SK-N-SH (cell line): Measurements from ENCODE around the gene ALG3. TPM values are rescaled to one million over a fixed set of nuclear protein-coding genes. Genes with fewer than 3 reads are reported as not detected.

Experiments used
- CTCF ChIA-PET: fragments of 300-600, 350-600 bp; formaldehyde crosslinking; extraction: SDS; loops from one replicate; lab custom pipeline; 2021; lab: Yijun Ruan, JAX
- POLR2A ChIA-PET: fragments of 350-600 bp; sonication (Branson Sonifier 250); formaldehyde crosslinking; extraction: SDS; loops from one replicate; lab custom pipeline; 2020; ENCODE audit warnings: antibody characterized with exemption, inconsistent platforms; lab: Yijun Ruan, JAX
- DNase-seq: peaks from one replicate; pipeline ENCODE4 v3.0.0; 2012
- H2AFZ ChIP-seq: fragments of 200-600 bp; sonication (generic); 2 replicates; pipeline ENCODE4 v1.8.1; 2016; ENCODE audit warnings: antibody characterized with exemption, mild to moderate bottlenecking, low read depth
- H3F3A ChIP-seq: fragments of 200-600 bp; sonication (generic); replicated peaks from 2 replicates; pipeline ENCODE3; 2016; ENCODE audit warnings: antibody characterized with exemption, mild to moderate bottlenecking; ENCODE audit not compliant: insufficient read depth
- H3K27ac ChIP-seq, 2 experiments: fragments of 200-500 bp in 1 of 2; fragments of 200-600 bp in 1 of 2; sonication (Bioruptor generic) in 1 of 2; sonication (generic), shearing (Covaris generic) in 1 of 2; 2 replicates each; pipeline versions ENCODE4 v1.5.1 to v1.6.1; 2014 to 2016; ENCODE audit warnings: low read depth in 2 of 2, inconsistent platforms in 1 of 2, low read length in 1 of 2, mild to moderate bottlenecking in 1 of 2, mixed read lengths in 1 of 2
- H3K27me3 ChIP-seq: fragments of 200-600 bp; sonication (generic), shearing (Covaris generic); 2 replicates; pipeline ENCODE4 v1.6.1; 2016; ENCODE audit warnings: mixed run types; ENCODE audit not compliant: insufficient read depth
- H3K36me3 ChIP-seq, 2 experiments: fragments of 200-500 bp in 1 of 2; fragments of 200-600 bp in 1 of 2; sonication (Bioruptor generic) in 1 of 2; sonication (generic) in 1 of 2; replicated peaks in 1 of 2; 2 replicates each; pipeline versions ENCODE3 to v1.5.1; 2014 to 2016; ENCODE audit warnings: low read length in 1 of 2, mild to moderate bottlenecking in 1 of 2; ENCODE audit not compliant: insufficient read depth in 2 of 2, control insufficient read depth in 1 of 2
- H3K4me1 ChIP-seq, 2 experiments: fragments of 200-500 bp in 1 of 2; fragments of 200-600 bp in 1 of 2; sonication (Bioruptor generic) in 1 of 2; sonication (generic), shearing (Covaris generic) in 1 of 2; 2 replicates each; pipeline versions ENCODE4 v1.5.1 to v1.6.1; 2014 to 2016; ENCODE audit warnings: low read depth in 1 of 2, low read length in 1 of 2, mixed run types in 1 of 2; ENCODE audit not compliant: insufficient read depth in 2 of 2, control insufficient read depth in 1 of 2
- H3K4me2 ChIP-seq: fragments of 200-600 bp; sonication (generic), shearing (Covaris generic); 2 replicates; pipeline ENCODE4 v1.6.1; 2017; ENCODE audit warnings: mixed run types
- H3K4me3 ChIP-seq, 2 experiments: fragments of 200-500 bp in 1 of 2; fragments of 200-600 bp in 1 of 2; sonication (Bioruptor generic) in 1 of 2; sonication (generic), shearing (Covaris generic) in 1 of 2; 2 replicates each; pipeline versions ENCODE4 v1.5.1 to v1.8.1; 2014 to 2016; ENCODE audit warnings: low read depth in 2 of 2, inconsistent platforms in 1 of 2, low read length in 1 of 2, mild to moderate bottlenecking in 1 of 2, mixed read lengths in 1 of 2, moderate library complexity in 1 of 2
- H3K79me2 ChIP-seq: fragments of 200-600 bp; sonication (generic); 2 replicates; pipeline ENCODE4 v1.8.1; 2017; ENCODE audit warnings: mild to moderate bottlenecking; ENCODE audit not compliant: insufficient read depth
- H3K9ac ChIP-seq: fragments of 200-600 bp; sonication (generic); 2 replicates; pipeline ENCODE4 v1.6.1; 2017; ENCODE audit warnings: mixed run types
- H3K9me2 ChIP-seq: fragments of 200-600 bp; sonication (generic); 2 replicates; pipeline ENCODE4 v1.6.1; 2017; ENCODE audit warnings: mixed run types
- H3K9me3 ChIP-seq: fragments of 200-600 bp; sonication (generic); 2 replicates; pipeline ENCODE4 v1.6.1; 2017; ENCODE audit warnings: mixed run types, mild to moderate bottlenecking, moderate library complexity
- H4K20me1 ChIP-seq: fragments of 200-600 bp; sonication (generic); 2 replicates; pipeline ENCODE4 v1.6.1; 2017; ENCODE audit warnings: mild to moderate bottlenecking, mixed run types; ENCODE audit not compliant: insufficient read depth
- CHD2 ChIP-seq: fragments of 150-350 bp; IDR thresholded peaks from 2 replicates; pipeline ENCODE4 v1.6.1; 2018; ENCODE audit warnings: low read length; ENCODE audit not compliant: partially characterized antibody
- ELF1 ChIP-seq: IDR thresholded peaks from 2 replicates; pipeline ENCODE4 v1.4.0; 2012
- EP300 ChIP-seq, 2 experiments: IDR thresholded peaks; 2 replicates each; pipeline versions ENCODE4 v1.4.0 to v1.6.1; 2012; ENCODE audit warnings: borderline replicate concordance in 1 of 2, low read depth in 1 of 2, low read length in 1 of 2
- FOSL2 ChIP-seq: IDR thresholded peaks from 2 replicates; pipeline ENCODE4 v1.4.0; 2012; ENCODE audit warnings: low read depth, mild to moderate bottlenecking, moderate library complexity, borderline replicate concordance
- FOXM1 ChIP-seq: IDR thresholded peaks from 2 replicates; pipeline ENCODE4 v1.4.0; 2012; ENCODE audit warnings: low read depth, mild to moderate bottlenecking
- GABPA ChIP-seq: IDR thresholded peaks from 2 replicates; pipeline ENCODE4 v1.4.0; 2012; ENCODE audit warnings: low read depth, mild to moderate bottlenecking
- JUND ChIP-seq: IDR thresholded peaks from 2 replicates; pipeline ENCODE4 v1.4.0; 2012
- MAX ChIP-seq: IDR thresholded peaks from 2 replicates; pipeline ENCODE4 v1.4.0; 2012; ENCODE audit warnings: low read depth
- MXI1 ChIP-seq: IDR thresholded peaks from 2 replicates; pipeline ENCODE4 v1.6.1; 2012; ENCODE audit warnings: mild to moderate bottlenecking, low read depth, low read length, improper control_type of control experiment
- NRF1 ChIP-seq: IDR thresholded peaks from 2 replicates; pipeline ENCODE4 v1.6.1; 2012; ENCODE audit warnings: low read depth, mild to moderate bottlenecking, low read length
- SMC3 ChIP-seq: IDR thresholded peaks from 2 replicates; pipeline ENCODE4 v1.6.1; 2012; ENCODE audit warnings: low read depth, low read length, improper control_type of control experiment
- TAF1 ChIP-seq: IDR thresholded peaks from 2 replicates; pipeline ENCODE4 v1.6.1; 2012; ENCODE audit warnings: low read depth, mild to moderate bottlenecking, low read length, moderate library complexity, borderline replicate concordance
- TCF12 ChIP-seq: IDR thresholded peaks from 2 replicates; pipeline ENCODE4 v1.4.0; 2012
- TEAD4 ChIP-seq: IDR thresholded peaks from 2 replicates; pipeline ENCODE4 v1.4.0; 2012; ENCODE audit warnings: mild to moderate bottlenecking, borderline replicate concordance; ENCODE audit not compliant: insufficient read depth
- USF2 ChIP-seq: fragments of 150-350 bp; IDR thresholded peaks from 2 replicates; pipeline ENCODE4 v1.6.1; 2017; ENCODE audit warnings: antibody characterized with exemption, low read length, low read depth, borderline replicate concordance
- YY1 ChIP-seq: IDR thresholded peaks from 2 replicates; pipeline ENCODE4 v1.4.0; 2012; ENCODE audit warnings: low read depth, mild to moderate bottlenecking
- WGBS: methylation state at CpG from one replicate; pipeline ENCODE4 v1.1.6; 2017; ENCODE audit warnings: low lambda C conversion rate; 5-methylcytosine and 5-hydroxymethylcytosine counted together
- polyA plus RNA-seq, 3 experiments: library from polyadenylated mRNA; depleted of rRNA; stranded (reverse); fragments of >200 nt; gene quantifications; 2 replicates each; pipeline ENCODE4 v1.2.3, GENCODE V29; 2012
- TF ChIP-seq, protein P1 (sequence below): IDR thresholded peaks from 2 replicates; pipeline ENCODE4; 2012

The ALG3 gene
- polyA plus RNA-seq, 1 of the 3 experiments (the other 2 are of a cell fraction): 66.0 TPM

- no peaks in the 10 kb centered on the region for H3K9me3 ChIP-seq
- ChIA-PET POLR2A (interaction anchor here (0.6 to 1.2 kb wide), 2 partner anchors 234 to 377 kb away, joined by 3 read pairs; partner anchors contain the start of gene PARL), CTCF (interaction anchor here (0.8 to 4.1 kb wide), 5 partner anchors 11 to 116 kb away, joined by 3 to 25 read pairs (median 3); partner anchors contain the start of genes EEF1AKMT4 and VWA5B2)
- peak within 1 kb of the TSS; percentile 28 to 50; a peak in 2 of 4 replicates for H3K27ac ChIP-seq
- peaks cover 24% of the 10 kb centered on the region for H4K20me1 ChIP-seq
- peak within 1 kb of the TSS; percentile 54 to 80 for H3K4me3 ChIP-seq
- DNase-seq: peak; percentile 98
- no peaks in the 10 kb centered on the region for H3K9me2 ChIP-seq
- H3F3A ChIP-seq: peaks cover 4% of the 10 kb centered on the region
- WGBS: 2% methylated on average over 7 of the region's 67 CpGs
- H3K36me3 ChIP-seq: no peaks in the 10 kb centered on the region
- H3K4me2 ChIP-seq: peak within 1 kb of the TSS; percentile 95
- TF ChIP-seq MXI1: peak; percentile 70
- no peak for TF ChIP-seq YY1
- no peak for TF ChIP-seq TCF12
- no peak for TF ChIP-seq FOXM1
- no peak for TF ChIP-seq ELF1
- TF ChIP-seq TAF1: no peak
- TF ChIP-seq SMC3: no peak
- TF ChIP-seq, protein P1, sequence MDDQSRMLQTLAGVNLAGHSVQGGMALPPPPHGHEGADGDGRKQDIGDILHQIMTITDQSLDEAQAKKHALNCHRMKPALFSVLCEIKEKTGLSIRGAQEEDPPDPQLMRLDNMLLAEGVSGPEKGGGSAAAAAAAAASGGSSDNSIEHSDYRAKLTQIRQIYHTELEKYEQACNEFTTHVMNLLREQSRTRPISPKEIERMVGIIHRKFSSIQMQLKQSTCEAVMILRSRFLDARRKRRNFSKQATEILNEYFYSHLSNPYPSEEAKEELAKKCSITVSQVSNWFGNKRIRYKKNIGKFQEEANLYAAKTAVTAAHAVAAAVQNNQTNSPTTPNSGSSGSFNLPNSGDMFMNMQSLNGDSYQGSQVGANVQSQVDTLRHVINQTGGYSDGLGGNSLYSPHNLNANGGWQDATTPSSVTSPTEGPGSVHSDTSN: no peak
- TF ChIP-seq FOSL2: no peak
- no peak for TF ChIP-seq GABPA
- no peak for TF ChIP-seq NRF1
- no peak for TF ChIP-seq CHD2
- 0 out of 2 replicates have a peak, but pooled peaks have one; percentile 29 for TF ChIP-seq MAX
- no peak for TF ChIP-seq USF2
- no peak for TF ChIP-seq TEAD4
- no peak for TF ChIP-seq EP300 (IDR thresholded peaks at IDR 0.05; ENCODE audit: borderline replicate concordance in 1 of 2, low read depth in 1 of 2, low read length in 1 of 2)
- no peak for TF ChIP-seq JUND
- peak within 1 kb of the TSS; percentile 81 for H2AFZ ChIP-seq
- H3K79me2 ChIP-seq: no peaks in the 10 kb centered on the region
- peak within 1 kb of the TSS; percentile 17; the same call in 1 of the 2 replicates for H3K9ac ChIP-seq
- peaks cover 0 to 22% of the 10 kb centered on the region in 2 experiments; a peak in 1 of 4 replicates for H3K4me1 ChIP-seq
- no peaks in the 10 kb centered on the region for H3K27me3 ChIP-seq
Observed at GRCh38 chr3:184261270-184261853, 12.6 kb upstream of the ALG3 start, which contains the start of gene CAMK2N2. TSS of gene CAMK2N2 (minus strand) at chr3:184261553. CDS start at chr3:184261285, 268 bp downstream.
